ENCODE results near the gene CST9.

DNA sequence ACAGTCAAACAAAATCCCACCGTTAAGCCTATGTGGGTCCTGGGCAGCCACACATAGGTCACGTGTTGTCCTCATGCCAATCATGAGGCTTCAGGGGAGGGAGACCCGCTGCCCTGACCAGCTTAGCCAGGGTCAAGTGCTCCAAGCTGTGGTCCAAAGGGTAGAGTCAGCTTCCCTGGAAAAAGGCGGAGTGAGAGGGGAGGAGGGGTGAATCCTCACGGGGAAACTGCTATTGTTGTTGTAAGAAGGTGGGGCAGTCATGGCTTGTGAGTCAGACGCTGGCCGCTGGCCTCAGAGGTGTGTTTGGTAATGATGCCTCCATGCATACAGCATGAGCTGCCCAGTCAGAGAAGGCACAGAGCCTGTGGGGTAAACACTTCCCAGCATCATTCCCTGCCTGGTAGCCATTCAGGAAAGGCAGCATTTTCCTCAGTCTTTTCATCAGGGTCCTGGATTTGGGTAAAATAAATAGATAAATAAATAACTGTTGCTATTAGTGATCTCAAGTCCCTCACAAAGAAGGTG lies 23.4 kb upstream of the CST9 start:
- TF ChIP-seq, protein P1, sequence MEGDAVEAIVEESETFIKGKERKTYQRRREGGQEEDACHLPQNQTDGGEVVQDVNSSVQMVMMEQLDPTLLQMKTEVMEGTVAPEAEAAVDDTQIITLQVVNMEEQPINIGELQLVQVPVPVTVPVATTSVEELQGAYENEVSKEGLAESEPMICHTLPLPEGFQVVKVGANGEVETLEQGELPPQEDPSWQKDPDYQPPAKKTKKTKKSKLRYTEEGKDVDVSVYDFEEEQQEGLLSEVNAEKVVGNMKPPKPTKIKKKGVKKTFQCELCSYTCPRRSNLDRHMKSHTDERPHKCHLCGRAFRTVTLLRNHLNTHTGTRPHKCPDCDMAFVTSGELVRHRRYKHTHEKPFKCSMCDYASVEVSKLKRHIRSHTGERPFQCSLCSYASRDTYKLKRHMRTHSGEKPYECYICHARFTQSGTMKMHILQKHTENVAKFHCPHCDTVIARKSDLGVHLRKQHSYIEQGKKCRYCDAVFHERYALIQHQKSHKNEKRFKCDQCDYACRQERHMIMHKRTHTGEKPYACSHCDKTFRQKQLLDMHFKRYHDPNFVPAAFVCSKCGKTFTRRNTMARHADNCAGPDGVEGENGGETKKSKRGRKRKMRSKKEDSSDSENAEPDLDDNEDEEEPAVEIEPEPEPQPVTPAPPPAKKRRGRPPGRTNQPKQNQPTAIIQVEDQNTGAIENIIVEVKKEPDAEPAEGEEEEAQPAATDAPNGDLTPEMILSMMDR (IDR thresholded peaks at IDR 0.05 in 4 of 5, conservative IDR thresholded peaks at IDR 0.05 in 1 of 5): no peak
- TF ChIP-seq POLR2A (IDR thresholded peaks at IDR 0.05): peak; percentile 46 to 49

Data from gastrocnemius medialis (tissue), 4 donors.